GM12878 (cell line): Measurements from ENCODE around the gene KCNN3. TPM values are rescaled to one million over a fixed set of nuclear protein-coding genes. Genes with fewer than 3 reads are reported as not detected.

Source experiments
- ATAC-seq: fragments of 200-7000 bp; cut with Tn5 transposase; 3 replicates; pipeline ENCODE4 v1.9.1; 2020; ENCODE audit warnings: mild to moderate bottlenecking, moderate library complexity
- BruUV-seq: library from RNA; stranded (reverse); fragments of 400-500 nt; replicated peaks from 2 replicates; lab custom pipeline; 2021; lab: Mats Ljungman, UMichigan
- CTCF ChIA-PET: fragments of 300-600 bp; sonication (Branson Sonifier 250); formaldehyde crosslinking; extraction: SDS; loops from one replicate; lab custom pipeline; 2021; ENCODE audit warnings: inconsistent platforms; lab: Yijun Ruan, JAX
- POLR2A ChIA-PET: fragments of 350-600 bp; formaldehyde crosslinking; extraction: SDS; loops from one replicate; lab custom pipeline; 2021; ENCODE audit warnings: inconsistent platforms; lab: Charles Lee
- RAD21 ChIA-PET: fragments of 300-600 bp; sonication (Branson Sonifier 250); formaldehyde crosslinking; loops from one replicate; lab custom pipeline; 2023; ENCODE audit warnings: antibody characterized with exemption; ENCODE audit not compliant: unreplicated experiment; lab: Charles Lee
- SMC1A ChIA-PET: fragments of 300-600 bp; sonication (Branson Sonifier 250); formaldehyde crosslinking; loops from one replicate; lab custom pipeline; 2023; ENCODE audit not compliant: unreplicated experiment, uncharacterized antibody; lab: Charles Lee
- DNase-seq: peaks from one replicate; pipeline ENCODE4 v3.0.0-alpha.2; 2011; ENCODE audit warnings: low read depth, low spot score
- FAIRE-seq: peaks from 3 replicates; lab custom pipeline; 2011; peaks lifted over from hg19 to GRCh38; lab: Jason Lieb, UNC
- H2AFZ ChIP-seq: 2 replicates; pipeline ENCODE4 v1.6.0; 2011; ENCODE audit warnings: low read depth, low read length, control low read depth; ENCODE audit not compliant: control insufficient read depth
- H3K27ac ChIP-seq: 2 replicates; pipeline ENCODE4 v1.5.1; 2011; ENCODE audit warnings: control low read depth; ENCODE audit not compliant: control insufficient read depth, insufficient read depth
- H3K27me3 ChIP-seq, 2 experiments: replicated peaks in 1 of 2; 2 replicates each; pipeline versions ENCODE4 v1.6.0 to v1.6.1; 2011; ENCODE audit warnings: low read length in 1 of 2; ENCODE audit not compliant: control insufficient read depth in 2 of 2, insufficient read depth in 2 of 2
- H3K36me3 ChIP-seq, 2 experiments: 2 replicates each; pipeline ENCODE4 v1.5.1; 2011; ENCODE audit warnings: low read length in 1 of 2; ENCODE audit not compliant: control insufficient read depth in 2 of 2, insufficient read depth in 2 of 2
- H3K4me1 ChIP-seq: 2 replicates; pipeline ENCODE4 v1.6.1; 2011; ENCODE audit warnings: mild to moderate bottlenecking, low read length, moderate library complexity, mixed read lengths; ENCODE audit not compliant: control insufficient read depth, insufficient read depth
- H3K4me2 ChIP-seq: 2 replicates; pipeline ENCODE4 v1.6.0; 2011; ENCODE audit warnings: control low read depth; ENCODE audit not compliant: control insufficient read depth, insufficient read depth
- H3K4me3 ChIP-seq: fragments of 200-600 bp; sonication (generic); 2 replicates; pipeline ENCODE4 v1.5.1; 2016
- H3K79me2 ChIP-seq: 2 replicates; pipeline ENCODE4 v1.6.0; 2011; ENCODE audit warnings: low read length; ENCODE audit not compliant: control insufficient read depth, insufficient read depth
- H3K9ac ChIP-seq: 2 replicates; pipeline ENCODE4 v1.8.0; 2011; ENCODE audit warnings: low read length, control low read depth, mixed read lengths; ENCODE audit not compliant: control insufficient read depth, insufficient read depth
- H3K9me3 ChIP-seq: replicated peaks from 3 replicates; pipeline ENCODE4 v1.5.1; 2011; ENCODE audit warnings: mild to moderate bottlenecking, low read length; ENCODE audit not compliant: control insufficient read depth, insufficient read depth
- H4K20me1 ChIP-seq: 2 replicates; pipeline ENCODE4 v1.6.0; 2011; ENCODE audit not compliant: control insufficient read depth, insufficient read depth
- BCL3 ChIP-seq: IDR thresholded peaks from 2 replicates; pipeline ENCODE4 v1.6.1; 2011; ENCODE audit warnings: borderline replicate concordance, low read depth, mild to moderate bottlenecking, moderate library complexity, low read length; ENCODE audit not compliant: insufficient read depth, poor library complexity, severe bottlenecking
- CREM ChIP-seq: IDR thresholded peaks from 2 replicates; pipeline ENCODE4 v1.6.1; 2014; ENCODE audit warnings: antibody characterized with exemption, low read depth
- ESRRA ChIP-seq: IDR thresholded peaks from 2 replicates; pipeline ENCODE4 v1.6.1; 2012; ENCODE audit warnings: mild to moderate bottlenecking, low read length, improper control_type of control experiment
- FOXK2 ChIP-seq: fragments of 450-650 bp; IDR thresholded peaks from 2 replicates; pipeline ENCODE4 v1.6.1; 2017; ENCODE audit warnings: mild to moderate bottlenecking, moderate library complexity
- GATAD2B ChIP-seq: fragments of 450-650 bp; conservative IDR thresholded peaks from 2 replicates; pipeline ENCODE4 v1.6.1; 2017; ENCODE audit warnings: low read depth, mild to moderate bottlenecking, moderate library complexity
- HDAC2 ChIP-seq: fragments of 200-600 bp; sonication (generic); IDR thresholded peaks from 2 replicates; pipeline ENCODE4 v1.6.1; 2017
- NR2C1 ChIP-seq: fragments of 450-650 bp; IDR thresholded peaks from 2 replicates; pipeline ENCODE4 v1.6.1; 2017; ENCODE audit warnings: antibody characterized with exemption, mild to moderate bottlenecking, moderate library complexity
- RB1 ChIP-seq: fragments of 450-650 bp; formaldehyde crosslinking; IDR thresholded peaks from 2 replicates; pipeline ENCODE4 v1.6.1; 2017; ENCODE audit warnings: mild to moderate bottlenecking, borderline replicate concordance
- SP1 ChIP-seq: IDR thresholded peaks from one replicate; pipeline ENCODE4 v1.6.1; 2011; ENCODE audit warnings: low read depth, low read length
- SRF ChIP-seq, 2 experiments: IDR thresholded peaks; 2 replicates each; pipeline ENCODE4 v1.6.1; 2011; ENCODE audit warnings: low read depth in 2 of 2, low read length in 2 of 2, mild to moderate bottlenecking in 1 of 2, moderate library complexity in 1 of 2
- TCF3 ChIP-seq: IDR thresholded peaks from 2 replicates; pipeline ENCODE4 v1.6.1; 2012; ENCODE audit warnings: low read depth, mild to moderate bottlenecking, low read length, borderline replicate concordance; ENCODE audit not compliant: insufficient read depth
- TCF7 ChIP-seq: IDR thresholded peaks from 2 replicates; pipeline ENCODE4 v1.6.1; 2014; ENCODE audit warnings: antibody characterized with exemption, borderline replicate concordance
- YBX1 ChIP-seq: fragments of 450-650 bp; IDR thresholded peaks from 2 replicates; pipeline ENCODE4 v1.6.1; 2016; ENCODE audit warnings: antibody characterized with exemption
- WGBS: methylation state at CpG from one replicate; pipeline ENCODE4 v1.1.6; 2016; ENCODE audit warnings: low lambda C conversion rate; ENCODE audit not compliant: insufficient replicate concordance, insufficient coverage; ENCODE audit errors: missing lambda C conversion rate; 5-methylcytosine and 5-hydroxymethylcytosine counted together
- in situ Hi-C: fragments of 300-500 bp; cut with MboI; formaldehyde crosslinking; loops from 9 replicates; pipeline ENCODE4 v1.14.3; 2018; ENCODE audit warnings: mixed read lengths
- intact Hi-C: fragments of 100-400 bp; cut with micrococcal nuclease; formaldehyde crosslinking; loops from one replicate; pipeline ENCODE4 v1.14.2; 2022; ENCODE audit not compliant: unreplicated experiment
- polyA plus RNA-seq, 11 experiments: library from polyadenylated mRNA; depleted of rRNA in 4 of 11; unstranded in 6 of 11; stranded (reverse) in 5 of 11; fragments of >200 nt; fragmentation: Nextera tagmentation in 4 of 11; fragmentation: Illumina TruSeq in 1 of 11; extraction: Ambion mirVana in 4 of 11; extraction: Trizol in 1 of 11; gene quantifications; 1 replicate in 1 of 11; 2 replicates in 10 of 11; pipeline versions ENCODE4 v1.2.1 to v1.2.3, GENCODE V29; 2011 to 2016; ENCODE audit warnings: inconsistent platforms in 2 of 11, missing spikeins in 2 of 11, low read depth in 1 of 11
- total RNA-seq, 4 experiments: library from RNA; depleted of rRNA in 3 of 4; stranded (reverse); fragments of >200 nt in 3 of 4; fragmentation: Illumina TruSeq in 1 of 4; extraction: Trizol in 1 of 4; gene quantifications; 2 replicates each; pipeline versions ENCODE4 v1.2.1 to v1.2.3, GENCODE V29; 2013 to 2021
- TF ChIP-seq, protein P1 (sequence below): fragments of 150-350 bp; IDR thresholded peaks from 2 replicates; pipeline ENCODE4 v1.6.1; 2014; ENCODE audit warnings: mild to moderate bottlenecking, low read depth, low read length

KCNN3 gene
- total and polyA plus RNA-seq, 10 of the 15 experiments (the other 5 are each of a cell fraction or from before 2014, with no cell fraction given), result 3.5 to 26.4 (median 14.9) TPM

DNA sequence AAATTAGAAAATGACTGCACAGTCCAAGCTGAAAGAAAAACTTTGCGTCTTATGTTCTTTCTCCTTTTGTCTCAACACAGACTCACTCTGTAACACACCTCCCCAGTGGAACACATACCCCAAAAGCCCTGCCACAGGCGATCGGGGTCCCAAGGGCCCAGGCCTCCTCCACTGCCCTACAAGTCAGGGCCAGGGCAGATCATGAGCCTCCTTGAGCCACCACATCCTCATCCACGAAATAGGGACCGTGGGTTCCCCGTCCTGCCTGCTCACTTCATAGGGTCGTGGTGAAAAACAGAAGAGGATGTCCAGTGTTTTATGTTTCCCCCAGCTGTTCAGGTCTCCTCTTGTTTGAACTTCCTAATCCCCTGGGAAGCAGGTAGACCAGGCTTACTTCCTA lies 116.7 kb downstream of the KCNN3 start:
- ChIA-PET CTCF (interaction anchor here (2.4 kb wide), 1 partner anchor 194 kb away, joined by 8 read pairs; no protein-coding TSS in a partner anchor), RAD21 (no interaction called here), SMC1A (no interaction called here), POLR2A (no interaction called here)
- no peak for FAIRE-seq
- Histone ChIP-seq H3K4me1 (peaks cover 11% of the 10 kb centered on the region), H3K79me2 (no peaks in the 10 kb centered on the region), H3K9ac (no peak overlapping the region), H3K9me3 (no peaks in the 10 kb centered on the region), H3K4me2 (no peak overlapping the region), H3K27me3 (no peaks in the 10 kb centered on the region), H4K20me1 (no peaks in the 10 kb centered on the region), H3K4me3 (no peak overlapping the region), H2AFZ (no peak overlapping the region), H3K36me3 (peaks cover 3 to 5% of the 10 kb centered on the region in 2 experiments; a peak in 3 of 4 replicates), H3K27ac (no peak overlapping the region)
- DNase-seq, result no peak
- TF ChIP-seq ESRRA, result no peak
- no peak for TF ChIP-seq TCF3
- TF ChIP-seq GATAD2B, result no peak
- TF ChIP-seq SRF (IDR thresholded peaks at IDR 0.05; ENCODE audit: low read depth in 2 of 2, low read length in 2 of 2), result no peak
- TF ChIP-seq, protein P1, sequence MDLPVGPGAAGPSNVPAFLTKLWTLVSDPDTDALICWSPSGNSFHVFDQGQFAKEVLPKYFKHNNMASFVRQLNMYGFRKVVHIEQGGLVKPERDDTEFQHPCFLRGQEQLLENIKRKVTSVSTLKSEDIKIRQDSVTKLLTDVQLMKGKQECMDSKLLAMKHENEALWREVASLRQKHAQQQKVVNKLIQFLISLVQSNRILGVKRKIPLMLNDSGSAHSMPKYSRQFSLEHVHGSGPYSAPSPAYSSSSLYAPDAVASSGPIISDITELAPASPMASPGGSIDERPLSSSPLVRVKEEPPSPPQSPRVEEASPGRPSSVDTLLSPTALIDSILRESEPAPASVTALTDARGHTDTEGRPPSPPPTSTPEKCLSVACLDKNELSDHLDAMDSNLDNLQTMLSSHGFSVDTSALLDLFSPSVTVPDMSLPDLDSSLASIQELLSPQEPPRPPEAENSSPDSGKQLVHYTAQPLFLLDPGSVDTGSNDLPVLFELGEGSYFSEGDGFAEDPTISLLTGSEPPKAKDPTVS, result no peak
- no peak for TF ChIP-seq HDAC2
- no peak for TF ChIP-seq NR2C1
- no peak for TF ChIP-seq BCL3
- TF ChIP-seq CREM, result no peak
- TF ChIP-seq SP1, result no peak
- no peak for TF ChIP-seq FOXK2
- TF ChIP-seq RB1, result no peak
- no peak for TF ChIP-seq TCF7
- TF ChIP-seq YBX1, result no peak
- in situ Hi-C loops, result no loop called here
- no TSS peak for BruUV-seq
- intact Hi-C loops, result no loop called here
- 94% methylated on average over 7 of the region's 7 CpGs for WGBS
- ATAC-seq, result no peak
